Neuronal stem cell (in vitro differentiated cells): ENCODE measurements around the gene COPS7A.

Source experiments
- DNase-seq: peaks from one replicate; pipeline ENCODE4 v3.0.0-alpha.2; 2013; ENCODE audit warnings: low spot score
- H2AFZ ChIP-seq: one replicate; pipeline ENCODE4 v1.6.1; 2013; ENCODE audit warnings: mild to moderate bottlenecking, low read length, inconsistent platforms
- H2AK5ac ChIP-seq: 2 replicates; pipeline ENCODE4 v1.6.1; 2013; ENCODE audit warnings: low read depth, mild to moderate bottlenecking, inconsistent platforms, low read length, moderate library complexity, mixed read lengths
- H2BK120ac ChIP-seq: 2 replicates; pipeline ENCODE4 v1.6.1; 2013; ENCODE audit warnings: low read depth, mild to moderate bottlenecking, inconsistent platforms, low read length, moderate library complexity, mixed read lengths
- H2BK12ac ChIP-seq: one replicate; pipeline ENCODE4 v1.6.1; 2013; ENCODE audit warnings: low read length, inconsistent platforms
- H2BK15ac ChIP-seq: 2 replicates; pipeline ENCODE4 v1.6.1; 2013; ENCODE audit warnings: mild to moderate bottlenecking, low read length, inconsistent platforms, mixed read lengths
- H2BK5ac ChIP-seq: one replicate; pipeline ENCODE4 v1.6.1; 2013; ENCODE audit warnings: inconsistent platforms, mild to moderate bottlenecking, low read length, moderate library complexity
- H3K14ac ChIP-seq: one replicate; pipeline ENCODE4 v1.6.1; 2013; ENCODE audit warnings: low read length, inconsistent platforms
- H3K18ac ChIP-seq: 2 replicates; pipeline ENCODE4 v1.6.1; 2013; ENCODE audit warnings: low read length, inconsistent platforms
- H3K23ac ChIP-seq: 2 replicates; pipeline ENCODE4 v1.6.1; 2013; ENCODE audit warnings: low read depth, mild to moderate bottlenecking, mixed read lengths, low read length, inconsistent platforms; ENCODE audit not compliant: poor library complexity
- H3K27ac ChIP-seq: replicated peaks from 3 replicates; pipeline ENCODE4 v1.5.1; 2013; ENCODE audit warnings: low read length, inconsistent platforms
- H3K27me3 ChIP-seq, 3 experiments: 2 replicates each; pipeline ENCODE4 v1.6.1; 2013; ENCODE audit warnings: low read length in 3 of 3, mild to moderate bottlenecking in 2 of 3, inconsistent platforms in 1 of 3, low read depth in 1 of 3, mixed read lengths in 1 of 3, moderate library complexity in 1 of 3; ENCODE audit not compliant: control insufficient read depth in 3 of 3, insufficient read depth in 3 of 3
- H3K36me3 ChIP-seq, 2 donors: replicated peaks in 1 of 2; 2 replicates each; pipeline ENCODE4 v1.6.1; 2013; ENCODE audit warnings: low read length in 2 of 2; ENCODE audit not compliant: control insufficient read depth in 2 of 2, insufficient read depth in 2 of 2
- H3K4ac ChIP-seq: 2 replicates; pipeline ENCODE4 v1.6.1; 2013; ENCODE audit warnings: inconsistent platforms, mild to moderate bottlenecking, low read length, moderate library complexity
- H3K4me1 ChIP-seq, 2 donors: 1 replicate in 1 of 2; 2 replicates in 1 of 2; pipeline ENCODE4 v1.6.1; 2013; ENCODE audit warnings: low read length in 2 of 2, low read depth in 1 of 2; ENCODE audit not compliant: control insufficient read depth in 2 of 2, insufficient read depth in 1 of 2
- H3K4me2 ChIP-seq: one replicate; pipeline ENCODE4 v1.6.1; 2013; ENCODE audit warnings: mild to moderate bottlenecking, low read length, inconsistent platforms; ENCODE audit not compliant: insufficient read depth, poor library complexity, severe bottlenecking
- H3K4me3 ChIP-seq, 2 donors: 2 replicates each; pipeline ENCODE4 v1.5.1; 2013; ENCODE audit warnings: low read length in 2 of 2, mild to moderate bottlenecking in 2 of 2, inconsistent platforms in 1 of 2, moderate library complexity in 1 of 2
- H3K79me1 ChIP-seq: one replicate; pipeline ENCODE4 v1.6.1; 2013; ENCODE audit warnings: low read depth, mild to moderate bottlenecking, inconsistent platforms, low read length, moderate library complexity
- H3K9ac ChIP-seq: one replicate; pipeline ENCODE4 v1.6.1; 2013; ENCODE audit warnings: mild to moderate bottlenecking, low read depth, low read length, inconsistent platforms; ENCODE audit not compliant: poor library complexity
- H3K9me3 ChIP-seq, 2 donors: replicated peaks in 1 of 2; 2 replicates each; pipeline versions ENCODE3 to v1.6.1; 2013; ENCODE audit warnings: low read length in 2 of 2, mild to moderate bottlenecking in 2 of 2, inconsistent platforms in 1 of 2, low read depth in 1 of 2, mixed read lengths in 1 of 2, moderate library complexity in 1 of 2; ENCODE audit not compliant: control insufficient read depth in 2 of 2, insufficient read depth in 1 of 2
- H4K8ac ChIP-seq: one replicate; pipeline ENCODE4 v1.6.1; 2013; ENCODE audit warnings: low read depth, mild to moderate bottlenecking, inconsistent platforms, low read length, moderate library complexity
- H4K91ac ChIP-seq: one replicate; pipeline ENCODE4 v1.6.1; 2013; ENCODE audit warnings: low read length, low read depth, mild to moderate bottlenecking, inconsistent platforms; ENCODE audit not compliant: poor library complexity
- WGBS, 2 donors: extraction: QIAGEN DNeasy Blood & Tissue Kit; methylation state at CpG; one replicate each; pipeline ENCODE4 v1.1.7; 2013; ENCODE audit warnings: missing lambda C conversion rate in 2 of 2, mixed read lengths in 1 of 2; ENCODE audit not compliant: insufficient read length in 2 of 2, insufficient replicate concordance in 1 of 2; ENCODE audit errors: extremely low coverage in 2 of 2; 5-methylcytosine and 5-hydroxymethylcytosine counted together

The COPS7A gene

GRCh38 chr12:6775185-6776174 is 51.6 kb downstream of the COPS7A start:
- Histone ChIP-seq H3K9ac (no peak overlapping the region), H2BK120ac (no peak overlapping the region), H3K79me1 (peaks cover 2% of the 10 kb centered on the region), H3K4me1 (peaks cover 27 to 41% of the 10 kb centered on the region in 2 donors), H2AFZ (no peak overlapping the region), H4K8ac (no peak overlapping the region), H2BK12ac (no peak overlapping the region), H3K27me3 (peaks cover 0 to 2% (median 0%) of the 10 kb centered on the region in 3 experiments), H3K9me3 (peaks cover 0 to under 1% of the 10 kb centered on the region in 2 donors), H3K4ac (no peak overlapping the region), H3K4me3 (no peak overlapping the region), H3K18ac (no peak overlapping the region), H3K27ac (no peak overlapping the region), H2BK5ac (no peak overlapping the region), H3K23ac (no peak overlapping the region), H3K14ac (no peak overlapping the region), H2BK15ac (no peak overlapping the region), H4K91ac (no peak overlapping the region), H2AK5ac (no peak overlapping the region), H3K36me3 (peaks cover 28 to 59% of the 10 kb centered on the region in 2 donors), H3K4me2 (no peak overlapping the region)
- DNase-seq: no peak
- no CpG with 5 or more reads among the region's 16 CpGs for WGBS, 2 donors

DNA sequence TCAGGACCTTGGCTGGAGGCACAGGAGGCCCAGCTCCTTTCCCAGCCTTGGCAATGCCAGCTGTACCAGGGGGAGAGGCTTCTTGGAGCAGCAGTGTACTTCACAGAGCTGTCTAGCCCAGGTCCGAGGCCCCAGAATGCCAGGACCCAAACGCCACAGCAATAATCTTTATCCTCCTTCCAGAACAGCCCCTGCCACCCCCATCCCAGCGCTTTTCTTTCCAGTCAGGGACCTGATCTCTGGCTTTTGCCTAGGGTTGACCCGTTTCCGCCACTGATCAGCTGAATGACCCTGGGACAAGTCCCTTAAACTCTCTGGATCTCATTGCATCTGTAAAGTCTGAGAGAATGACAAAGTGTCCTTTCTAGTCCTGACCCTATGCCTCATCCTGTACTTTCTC is 53.5 kb downstream of the COPS7A start:
- Histone ChIP-seq H3K4me1 (peaks cover 27% of the 10 kb centered on the region in 2 donors), H3K4me2 (no peak overlapping the region), H3K79me1 (no peaks in the 10 kb centered on the region), H2BK12ac (no peak overlapping the region), H2AFZ (no peak overlapping the region), H3K18ac (no peak overlapping the region), H3K9me3 (no peaks in the 10 kb centered on the region), H3K23ac (no peak overlapping the region), H3K27me3 (no peaks in the 10 kb centered on the region), H2AK5ac (no peak overlapping the region), H4K91ac (no peak overlapping the region), H3K27ac (no peak overlapping the region), H3K36me3 (peaks cover 14 to 43% of the 10 kb centered on the region in 2 donors), H2BK15ac (no peak overlapping the region), H3K14ac (no peak overlapping the region), H2BK5ac (no peak overlapping the region), H3K9ac (no peak overlapping the region), H3K4me3 (no peak overlapping the region), H2BK120ac (no peak overlapping the region), H3K4ac (no peak overlapping the region), H4K8ac (no peak overlapping the region)
- no peak for DNase-seq
- no CpG with 5 or more reads among the region's 5 CpGs for WGBS, 2 donors

DNA sequence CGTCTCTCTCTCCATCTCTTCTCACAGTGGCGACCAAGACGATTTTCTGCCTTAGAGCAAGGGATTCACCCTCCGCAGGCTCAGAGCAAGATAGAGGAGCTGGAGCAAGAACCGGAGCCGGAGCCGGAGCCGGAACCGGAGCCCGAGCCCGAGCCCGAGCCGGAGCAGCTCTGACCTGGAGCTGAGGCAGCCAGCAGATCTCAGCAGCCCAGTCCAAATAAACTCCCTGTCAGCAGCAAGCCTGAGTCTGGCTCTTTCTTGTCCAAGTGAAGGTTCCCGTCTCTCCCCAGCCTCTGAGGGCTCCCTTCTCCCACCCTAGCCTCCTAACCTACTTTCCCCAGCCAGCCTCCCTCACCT is 54.3 kb downstream of the COPS7A start:
- H2BK5ac ChIP-seq: peak overlapping the region; percentile 2
- no peaks in the 10 kb centered on the region for H3K27me3 ChIP-seq
- H2BK12ac ChIP-seq: no peak overlapping the region
- peak overlapping the region; percentile 34 for H2BK15ac ChIP-seq
- no peak overlapping the region for H3K23ac ChIP-seq
- peak overlapping the region; percentile 72 for H2BK120ac ChIP-seq
- H3K27ac ChIP-seq: no peak overlapping the region
- H3K9ac ChIP-seq: no peak overlapping the region
- DNase-seq: no peak
- peaks cover 14 to 38% of the 10 kb centered on the region in 2 donors for H3K36me3 ChIP-seq
- H3K4me1 ChIP-seq: peaks cover 20 to 27% of the 10 kb centered on the region in 2 donors
- H4K8ac ChIP-seq: no peak overlapping the region
- H3K4me3 ChIP-seq: no peak overlapping the region
- no peak overlapping the region for H4K91ac ChIP-seq
- peak overlapping the region; percentile 68 for H2AK5ac ChIP-seq
- H2AFZ ChIP-seq: peak overlapping the region; percentile 81
- no peak overlapping the region for H3K4ac ChIP-seq
- no peaks in the 10 kb centered on the region for H3K79me1 ChIP-seq
- H3K18ac ChIP-seq: peak overlapping the region; percentile 8
- no CpG with 5 or more reads among the region's 14 CpGs for WGBS, 2 donors
- H3K9me3 ChIP-seq: no peaks in the 10 kb centered on the region
- H3K4me2 ChIP-seq: no peak overlapping the region
- no peak overlapping the region for H3K14ac ChIP-seq
